Amniotic stem cell (primary cell): Measurements from ENCODE around the gene ANKRD13B.
"Not testable (repeated sequence)": the region's sequence is repeated elsewhere in the genome, so short reads cannot be mapped to it uniquely, and the experiment has no call there.

Experiments used
- DNase-seq: peaks from one replicate; lab custom pipeline; 2025; lab: John Stamatoyannopoulos, UW

The ANKRD13B gene

DNA sequence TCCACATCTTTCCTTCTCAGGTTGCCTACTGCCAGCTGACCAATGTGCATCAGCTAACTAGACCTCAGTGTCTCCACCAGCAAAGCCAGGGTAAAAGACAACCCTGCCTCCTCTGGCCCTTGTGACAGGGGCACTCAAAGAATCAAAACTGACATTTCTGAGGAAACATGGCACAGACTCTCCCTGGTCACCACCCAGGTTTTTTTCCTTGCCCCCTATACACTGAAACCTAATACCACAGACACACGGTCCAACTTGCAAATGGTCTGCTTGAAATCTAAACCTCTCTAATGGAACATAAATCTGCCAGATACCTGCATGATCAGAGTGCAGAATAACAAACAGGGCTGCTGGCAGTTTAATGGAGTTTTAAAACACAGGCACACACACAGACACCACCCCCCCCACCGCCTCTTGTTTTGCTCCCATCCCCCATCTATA lies 49.3 kb downstream of the ANKRD13B start:
- no peak for DNase-seq

DNA sequence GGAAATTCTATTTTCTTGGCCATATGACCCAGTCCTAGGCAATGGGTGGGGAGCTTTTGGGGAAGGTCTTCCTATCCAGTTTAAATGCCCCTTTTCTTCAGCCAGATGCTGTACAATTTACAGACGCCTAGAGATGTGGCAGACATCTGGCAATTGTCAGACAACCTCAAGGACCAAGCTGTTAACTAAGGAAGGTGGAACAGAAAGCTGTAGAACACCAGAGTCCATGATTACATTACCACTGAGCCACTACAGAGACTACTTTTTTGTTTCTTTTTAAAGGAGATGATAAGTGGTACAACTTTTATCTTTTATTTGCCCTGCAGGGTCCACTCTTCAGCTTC lies 50.9 kb downstream of the ANKRD13B start:
- no peak for DNase-seq

DNA sequence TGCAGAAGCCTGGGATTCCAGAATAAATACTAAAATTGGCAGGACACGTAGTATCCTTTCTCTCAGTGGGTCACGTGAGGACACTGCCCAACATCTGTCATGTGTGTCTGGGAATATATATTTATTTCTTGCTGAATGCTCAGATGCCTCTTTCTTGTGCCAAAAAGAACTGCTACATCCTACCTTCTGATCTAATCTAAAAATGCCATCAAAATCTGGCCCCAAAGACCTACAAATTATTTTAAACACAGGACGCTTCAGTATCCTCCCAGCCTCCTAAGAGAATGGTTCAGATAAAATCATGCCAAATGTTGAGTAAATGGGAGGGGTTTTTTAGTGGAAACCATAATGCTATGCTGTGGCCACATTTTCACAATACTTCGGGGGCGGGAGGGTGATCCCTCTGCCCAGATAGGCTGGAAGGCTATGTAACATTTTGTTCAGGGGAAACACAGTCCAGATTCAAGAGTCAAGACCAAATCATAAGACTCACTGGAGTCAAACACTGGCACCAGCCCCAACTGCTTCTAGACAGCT lies 52.7 kb downstream of the ANKRD13B start:
- DNase-seq, result no peak

DNA sequence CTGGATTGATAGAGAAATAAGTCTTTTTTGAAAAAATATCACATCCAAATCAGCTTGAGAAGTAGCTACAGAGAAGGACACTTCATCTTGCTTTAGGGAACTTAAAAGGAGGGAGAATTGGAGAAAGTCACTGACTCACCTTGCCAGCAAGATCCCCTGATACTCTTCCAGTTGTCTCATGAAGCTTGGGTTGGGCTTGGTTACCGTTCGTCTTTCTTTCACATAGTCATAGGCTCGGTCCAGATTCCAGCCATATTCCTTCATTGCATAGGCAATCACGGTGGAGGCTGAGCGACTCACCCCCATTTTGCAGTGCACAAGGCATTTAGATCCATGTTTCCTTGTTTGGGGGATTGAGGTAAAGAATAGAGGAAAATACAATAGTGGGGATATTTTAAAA lies 55.1 kb downstream of the ANKRD13B start:
- DNase-seq, result no peak

DNA sequence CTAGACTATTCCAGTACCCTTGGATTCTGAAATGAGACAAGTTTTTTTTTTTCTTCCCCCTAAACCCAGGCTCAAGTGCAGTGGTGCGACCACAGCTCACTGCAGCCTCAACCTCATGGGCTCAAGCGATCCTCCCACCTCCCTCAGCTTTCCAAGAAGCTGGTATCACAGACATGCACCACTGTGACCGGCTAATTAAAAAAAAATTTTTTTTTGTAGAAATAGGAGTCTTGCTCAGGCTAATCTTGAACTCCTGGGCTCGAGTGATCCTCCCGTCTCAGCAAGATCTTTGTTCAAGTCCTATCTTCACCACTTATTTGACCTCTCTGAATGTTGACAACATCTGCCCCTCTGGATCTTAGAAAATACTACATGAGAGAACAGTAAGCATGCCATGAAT lies 56.4 kb downstream of the ANKRD13B start:
- DNase-seq, result no peak

DNA sequence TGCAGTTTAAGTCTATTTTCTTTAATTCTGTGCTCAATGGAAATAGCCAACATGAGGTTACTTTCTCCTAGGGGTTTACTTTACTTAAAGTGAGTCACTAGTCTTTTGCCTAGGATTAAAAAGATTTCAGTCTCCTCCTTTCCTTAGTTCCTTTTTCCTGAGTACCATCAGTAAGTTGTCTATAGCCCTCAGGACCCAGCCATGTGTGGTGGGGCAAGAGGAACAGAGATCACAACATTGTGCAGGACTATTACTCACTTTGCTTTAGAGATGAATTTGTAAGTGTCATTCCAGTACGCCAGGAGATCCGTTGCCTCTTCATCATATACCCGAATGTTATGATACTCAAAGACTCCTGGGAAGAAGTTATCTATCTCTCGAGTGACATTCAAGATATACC lies 57.5 kb downstream of the ANKRD13B start:
- DNase-seq, result no peak

DNA sequence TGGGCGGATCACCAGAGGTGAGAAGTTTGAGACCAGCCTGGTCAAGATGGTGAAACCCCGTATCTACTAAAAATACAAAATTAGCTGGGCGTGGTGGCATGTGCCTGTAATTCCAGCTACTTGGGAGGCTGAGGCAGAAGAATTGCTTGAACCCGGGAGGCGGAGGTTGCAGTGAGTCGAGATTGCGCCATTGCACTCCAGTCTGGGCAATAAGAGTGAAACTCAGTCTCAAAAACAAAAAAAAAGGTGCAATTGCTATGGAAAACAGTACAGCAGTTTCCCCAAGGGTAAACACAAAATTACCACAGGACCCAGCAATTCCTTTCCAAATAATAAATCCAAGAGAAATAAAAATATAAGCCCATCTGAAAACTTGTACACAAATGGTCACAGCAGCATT lies 59.0 kb downstream of the ANKRD13B start:
- DNase-seq, result not testable (repeated sequence)

DNA sequence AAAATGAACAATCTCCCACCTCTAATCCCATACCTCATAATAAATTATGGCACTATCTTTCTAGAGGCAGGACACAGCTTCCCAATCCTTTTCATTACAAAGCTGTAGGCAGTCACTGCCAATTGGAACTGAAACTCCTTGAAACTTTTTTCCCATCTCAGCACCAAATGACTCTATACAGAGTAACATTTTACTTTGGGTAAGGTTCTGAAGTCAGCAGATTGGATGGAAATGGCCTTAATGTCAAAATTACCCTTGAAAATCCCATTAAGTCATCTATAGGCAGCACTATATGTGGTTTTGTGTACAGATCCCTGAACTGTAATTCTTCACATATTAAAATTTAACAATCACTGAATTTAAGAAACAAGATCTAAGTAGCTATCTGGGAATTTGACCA lies 60.0 kb downstream of the ANKRD13B start:
- no peak for DNase-seq

DNA sequence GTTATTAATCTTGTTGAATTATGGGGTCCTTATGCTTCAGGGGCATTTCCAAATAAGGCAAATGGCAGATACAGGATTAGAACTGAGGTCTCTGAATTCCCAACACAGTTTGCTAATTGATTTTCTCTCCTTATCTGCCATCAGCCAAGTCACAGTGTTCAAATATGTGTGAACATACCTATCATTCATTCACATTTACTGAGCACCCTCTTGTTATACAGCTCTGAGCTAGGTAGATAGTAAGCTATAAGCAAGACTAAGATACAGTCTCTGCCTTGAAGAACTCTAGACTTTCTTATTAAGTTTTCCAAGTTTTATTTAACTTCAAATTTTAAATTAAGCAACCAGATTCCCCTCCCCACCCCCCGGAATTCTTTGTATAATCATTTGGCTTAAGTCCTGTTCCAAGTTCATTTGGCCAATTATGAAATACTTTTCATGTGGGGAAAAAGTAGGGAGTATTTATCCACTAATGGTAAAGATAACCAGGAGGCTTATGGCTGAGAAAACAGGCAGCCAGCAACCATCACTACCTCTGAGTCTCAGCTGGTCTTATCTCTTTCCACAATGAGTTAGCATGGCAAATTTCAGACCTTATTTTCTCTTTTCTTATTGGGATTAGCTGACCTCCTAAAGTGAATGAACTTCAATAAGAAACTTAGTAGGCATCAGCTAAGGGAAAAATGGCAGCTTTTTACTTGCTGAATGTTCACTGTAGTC lies 61.2 kb downstream of the ANKRD13B start:
- DNase-seq, result no peak

DNA sequence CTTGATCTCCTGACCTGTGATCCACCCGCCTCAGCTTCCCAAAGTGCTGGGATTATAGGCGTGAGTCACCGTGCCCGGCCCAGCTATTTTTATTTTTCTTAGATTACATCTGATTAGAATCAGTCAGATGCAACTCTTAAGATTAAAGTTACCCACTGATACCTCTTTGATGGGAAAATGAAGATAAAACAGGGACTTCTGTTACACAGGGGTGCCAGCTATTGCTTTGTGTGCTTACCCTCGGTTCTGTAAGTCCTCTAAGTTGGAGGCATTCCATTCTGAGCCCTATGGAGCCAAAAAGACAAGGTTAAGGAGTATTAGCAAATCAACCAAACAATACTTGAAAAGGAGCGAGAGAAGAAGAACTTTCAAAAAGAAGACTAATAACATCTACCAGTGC lies 62.4 kb downstream of the ANKRD13B start:
- DNase-seq, result no peak

DNA sequence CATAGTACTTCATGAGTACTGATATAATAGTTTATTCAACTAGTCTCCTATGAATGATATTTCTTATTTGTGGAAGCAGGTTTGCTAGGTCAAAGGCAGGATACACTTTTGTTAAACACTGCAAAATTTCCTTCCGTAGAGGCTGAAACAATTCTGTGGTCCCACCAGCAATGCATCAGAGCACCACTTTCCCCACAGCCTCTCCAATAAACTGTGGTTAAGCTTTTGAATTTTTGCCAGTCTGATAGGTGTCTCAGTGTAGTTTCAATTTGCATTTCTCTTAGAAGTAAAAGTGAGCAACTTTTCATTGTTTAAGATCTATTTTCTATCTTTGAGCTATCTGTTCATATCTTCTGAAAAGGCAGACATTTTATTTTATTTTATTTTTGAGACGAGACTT lies 66.2 kb downstream of the ANKRD13B start:
- no peak for DNase-seq

DNA sequence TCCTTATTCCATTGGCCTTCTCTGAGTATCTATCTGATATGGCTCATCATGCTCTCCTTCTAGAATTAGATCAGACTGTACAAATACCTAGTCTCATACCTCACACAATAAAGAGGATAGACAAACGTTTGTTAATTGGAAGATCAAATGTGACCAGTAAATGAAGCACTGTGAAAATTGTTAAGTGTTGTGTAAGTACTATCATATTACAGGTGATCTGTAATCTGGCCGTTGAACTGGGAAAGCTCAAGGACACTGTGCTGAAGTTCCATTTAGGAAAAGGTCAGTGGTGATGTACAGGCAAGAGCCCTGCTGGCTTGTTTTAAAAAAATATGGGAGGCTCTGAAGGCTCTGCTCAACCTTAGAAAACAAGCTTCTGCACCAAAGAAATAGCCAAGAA lies 68.3 kb downstream of the ANKRD13B start:
- no peak for DNase-seq

DNA sequence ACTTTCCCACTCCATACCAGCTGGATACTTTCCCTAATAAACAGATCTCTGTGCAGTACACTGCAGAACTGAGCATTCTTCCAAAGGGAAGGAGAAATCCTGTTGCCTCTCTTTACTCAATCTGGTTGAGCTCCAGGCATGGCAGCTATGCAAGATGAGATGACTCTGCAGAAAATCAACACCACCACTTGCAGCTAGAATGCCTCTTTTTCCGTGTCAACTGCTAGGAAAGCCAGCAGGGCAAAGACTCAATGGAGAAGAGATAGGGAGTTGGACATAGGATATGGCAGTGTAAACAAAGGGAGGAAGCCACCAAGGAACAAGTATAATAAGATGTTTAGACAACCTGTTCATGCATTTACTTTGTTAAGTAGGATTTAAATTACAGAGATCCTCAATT lies 70.2 kb downstream of the ANKRD13B start:
- no peak for DNase-seq
